PC-3 (cell line): ENCODE measurements around the gene LBHD2. TPM values are rescaled to one million over a fixed set of nuclear protein-coding genes. Genes with fewer than 3 reads are reported as not detected.

ENCODE experiments used
- ATAC-seq: fragments of 200-7000 bp; cut with Tn5 transposase; 2 replicates; pipeline ENCODE4 v1.9.1; 2020; ENCODE audit warnings: mild to moderate bottlenecking, moderate library complexity
- BruUV-seq: library from RNA; stranded (reverse); fragments of 400-500 nt; replicated peaks from 2 replicates; lab custom pipeline; 2021; lab: Mats Ljungman, UMichigan
- CTCF ChIA-PET: fragments of 300-600 bp; sonication (Branson Sonifier 250); formaldehyde crosslinking; loops from one replicate; lab custom pipeline; 2022; ENCODE audit warnings: antibody characterized with exemption; lab: Charles Lee
- POLR2A ChIA-PET: fragments of 300-600 bp; sonication (Branson Sonifier 250); formaldehyde crosslinking; loops from one replicate; lab custom pipeline; 2022; ENCODE audit warnings: antibody characterized with exemption; ENCODE audit not compliant: unreplicated experiment; lab: Charles Lee
- DNase-seq: peaks from one replicate; pipeline ENCODE4 v3.0.0-alpha.2; 2015
- H2AFZ ChIP-seq: fragments of 300-600 bp; sonication (generic); 2 replicates; pipeline ENCODE4 v1.6.0; 2016; ENCODE audit warnings: antibody characterized with exemption, low read length
- H3F3A ChIP-seq: fragments of 300-600 bp; sonication (generic); one replicate; pipeline ENCODE4 v1.6.0; 2017; ENCODE audit warnings: antibody characterized with exemption, low read length, control low read depth, mild to moderate bottlenecking; ENCODE audit not compliant: unreplicated experiment
- H3K27ac ChIP-seq: fragments of 300-600 bp; sonication (generic); 2 replicates; pipeline ENCODE4 v1.5.1; 2016; ENCODE audit warnings: mild to moderate bottlenecking, low read length
- H3K27me3 ChIP-seq: fragments of 300-600 bp; sonication (generic); 2 replicates; pipeline ENCODE4 v1.6.1; 2016; ENCODE audit warnings: low read length, mixed read lengths
- H3K36me3 ChIP-seq: fragments of 300-600 bp; sonication (generic); 2 replicates; pipeline ENCODE4 v1.6.1; 2016; ENCODE audit warnings: low read depth, mixed run types, low read length, mixed read lengths
- H3K4me1 ChIP-seq: fragments of 300-600 bp; sonication (generic); 2 replicates; pipeline ENCODE4 v1.5.1; 2016; ENCODE audit warnings: low read length; ENCODE audit not compliant: insufficient read depth
- H3K4me2 ChIP-seq: fragments of 300-600 bp; sonication (generic); 2 replicates; pipeline ENCODE4 v1.6.0; 2016; ENCODE audit warnings: low read length
- H3K4me3 ChIP-seq: fragments of 300-600 bp; sonication (generic); 2 replicates; pipeline ENCODE4 v1.5.1; 2016; ENCODE audit warnings: mild to moderate bottlenecking, low read length, mixed read lengths
- H3K79me2 ChIP-seq: fragments of 300-600 bp; sonication (generic); 2 replicates; pipeline ENCODE4 v1.6.1; 2017; ENCODE audit warnings: low read length, mixed read lengths
- H3K9ac ChIP-seq: fragments of 300-600 bp; sonication (generic); 2 replicates; pipeline ENCODE4 v1.6.0; 2016; ENCODE audit warnings: mild to moderate bottlenecking, low read length
- H3K9me2 ChIP-seq: fragments of 300-600 bp; sonication (generic); replicated peaks from 2 replicates; pipeline ENCODE4 v1.6.1; 2016; ENCODE audit warnings: mixed run types, low read length, mixed read lengths
- H3K9me3 ChIP-seq: fragments of 300-600 bp; sonication (generic); 2 replicates; pipeline ENCODE4 v1.6.1; 2016; ENCODE audit warnings: low read length, mixed read lengths
- H4K20me1 ChIP-seq: fragments of 300-600 bp; sonication (generic); 2 replicates; pipeline ENCODE4 v1.6.1; 2016; ENCODE audit warnings: low read length, mixed read lengths
- CTCF ChIP-seq: fragments of 300-600 bp; sonication (generic); conservative IDR thresholded peaks from 2 replicates; pipeline ENCODE4 v1.5.1; 2017; ENCODE audit warnings: antibody characterized with exemption, low read depth, mild to moderate bottlenecking, low read length
- EZH2 ChIP-seq: fragments of 300-600 bp; sonication (generic); IDR thresholded peaks from one replicate; pipeline ENCODE4 v1.6.1; 2017; ENCODE audit warnings: antibody characterized with exemption, mild to moderate bottlenecking, low read length; ENCODE audit not compliant: unreplicated experiment
- EZH2phosphoT487 ChIP-seq: fragments of 300-600 bp; sonication (generic); IDR thresholded peaks from 2 replicates; pipeline ENCODE4 v1.6.1; 2018; ENCODE audit warnings: mild to moderate bottlenecking, antibody characterized with exemption, low read length, borderline replicate concordance
- intact Hi-C: fragments of 100-400 bp; cut with micrococcal nuclease; formaldehyde crosslinking; loops from 2 replicates; pipeline ENCODE4 v1.9.0; 2023
- total RNA-seq: library from RNA; depleted of rRNA; stranded (reverse); fragments of >200 nt; gene quantifications from 2 replicates; pipeline ENCODE4 v1.2.3, GENCODE V29; 2014

The LBHD2 gene
- total RNA-seq, 1 experiment from 2014 or later, result not detected

GRCh38 chr14:103056322-103057027, 27.5 kb upstream of the LBHD2 start:
- Histone ChIP-seq H3K27ac (peak overlapping the region; percentile 45), H3K79me2 (peaks cover 76% of the 10 kb centered on the region), H3K4me3 (peak overlapping the region; percentile 92), H3K27me3 (no peaks in the 10 kb centered on the region), H3K36me3 (no peaks in the 10 kb centered on the region), H3K4me2 (peak overlapping the region; percentile 98), H2AFZ (no peak overlapping the region), H3K4me1 (peaks cover 20% of the 10 kb centered on the region; the same call in 1 of the 2 replicates), H3F3A (no peaks in the 10 kb centered on the region), H4K20me1 (peaks cover 26% of the 10 kb centered on the region), H3K9me2 (no peaks in the 10 kb centered on the region), H3K9me3 (no peaks in the 10 kb centered on the region), H3K9ac (peak overlapping the region; percentile 85)
- DNase-seq (peak; percentile 71), ATAC-seq (peak; percentile 34)
- intact Hi-C loops, result loop anchor here (2.0 kb wide), 1 partner anchor 26 kb away; no protein-coding TSS in a partner anchor
- POLR2A ChIA-PET, result interaction anchor here (0.7 kb wide), 1 partner anchor 25 kb away, joined by 3 read pairs; no protein-coding TSS in a partner anchor
- TF ChIP-seq CTCF (no peak), EZH2phosphoT487 (no peak), EZH2 (no peak)
- no TSS peak for BruUV-seq
- CTCF ChIA-PET, result interaction anchor here (0.6 kb wide), 1 partner anchor 12 kb away, joined by 3 read pairs; no protein-coding TSS in a partner anchor

GRCh38 chr14:103057028-103057371, 27.0 kb upstream of the LBHD2 start:
- Histone ChIP-seq H3K4me1 (peaks cover 20% of the 10 kb centered on the region; the same call in 1 of the 2 replicates), H3K79me2 (peaks cover 71% of the 10 kb centered on the region), H3K9me3 (no peaks in the 10 kb centered on the region), H3K9me2 (no peaks in the 10 kb centered on the region), H3K27me3 (no peaks in the 10 kb centered on the region), H3K4me3 (peak overlapping the region; percentile 92), H3K27ac (peak overlapping the region; percentile 43), H3F3A (no peaks in the 10 kb centered on the region), H4K20me1 (peaks cover 26% of the 10 kb centered on the region), H2AFZ (no peak overlapping the region), H3K36me3 (no peaks in the 10 kb centered on the region), H3K4me2 (peak overlapping the region; percentile 98), H3K9ac (peak overlapping the region; percentile 85)
- DNase-seq (no peak), ATAC-seq (peak; percentile 6)
- CTCF ChIA-PET, result interaction anchor here (0.6 kb wide), 1 partner anchor 18 kb away, joined by 3 read pairs; no protein-coding TSS in a partner anchor
- no TSS peak for BruUV-seq
- TF ChIP-seq EZH2 (no peak), EZH2phosphoT487 (no peak), CTCF (no peak)
- POLR2A ChIA-PET, result interaction anchor here (0.7 kb wide), 1 partner anchor 26 kb away, joined by 3 read pairs; no protein-coding TSS in a partner anchor
- intact Hi-C loops, result loop anchor here (2.0 kb wide), 1 partner anchor 26 kb away; no protein-coding TSS in a partner anchor
